Osteoblast (primary cell): Measurements from ENCODE around the gene SPEN. TPM values are rescaled to one million over a fixed set of nuclear protein-coding genes. Genes with fewer than 3 reads are reported as not detected.
A peak's percentile ranks its signal among the peaks of the same experiment; 100 is the strongest.

ENCODE experiments used
- DNase-seq: peaks from one replicate; pipeline ENCODE4 v3.0.0; 2011; ENCODE audit warnings: low spot score, mixed read lengths; ENCODE audit not compliant: insufficient read length; ENCODE audit errors: missing footprints
- H2AFZ ChIP-seq: 2 replicates; pipeline ENCODE4 v1.6.0; 2011; ENCODE audit warnings: mild to moderate bottlenecking, low read length
- H3K27ac ChIP-seq: 2 replicates; pipeline ENCODE4 v1.5.1; 2011; ENCODE audit warnings: mild to moderate bottlenecking, low read depth, low read length, moderate library complexity
- H3K27me3 ChIP-seq: 2 replicates; pipeline ENCODE4 v1.6.0; 2012; ENCODE audit warnings: mild to moderate bottlenecking, control low read depth, inconsistent platforms, low read length, moderate library complexity; ENCODE audit not compliant: insufficient read depth
- H3K36me3 ChIP-seq: 2 replicates; pipeline ENCODE4 v1.5.1; 2011; ENCODE audit warnings: mild to moderate bottlenecking, low read length, control low read depth, moderate library complexity; ENCODE audit not compliant: insufficient read depth
- H3K4me1 ChIP-seq: 2 replicates; pipeline ENCODE4 v1.5.1; 2011; ENCODE audit warnings: mild to moderate bottlenecking, low read length, control low read depth, moderate library complexity; ENCODE audit not compliant: insufficient read depth
- H3K4me2 ChIP-seq: 2 replicates; pipeline ENCODE4 v1.6.0; 2011; ENCODE audit warnings: mild to moderate bottlenecking, low read length; ENCODE audit not compliant: insufficient read depth
- H3K4me3 ChIP-seq: fragments of 200-600 bp; sonication (generic); 3 replicates; pipeline ENCODE4 v1.5.1; 2012; ENCODE audit warnings: mild to moderate bottlenecking, low read length, inconsistent platforms; ENCODE audit not compliant: insufficient read depth
- H3K79me2 ChIP-seq: 2 replicates; pipeline ENCODE4 v1.6.0; 2012; ENCODE audit warnings: mild to moderate bottlenecking, low read length, control low read depth, inconsistent platforms; ENCODE audit not compliant: insufficient read depth
- H3K9me3 ChIP-seq: 2 replicates; pipeline ENCODE4 v1.5.1; 2011; ENCODE audit warnings: low read depth, low read length, control low read depth
- H4K20me1 ChIP-seq: 2 replicates; pipeline ENCODE4 v1.6.0; 2012; ENCODE audit warnings: mild to moderate bottlenecking, low read length, control low read depth; ENCODE audit not compliant: insufficient read depth
- total RNA-seq: library from RNA; depleted of rRNA; stranded (reverse); fragments of >200 nt; gene quantifications from 2 replicates; pipeline ENCODE4 v1.2.3, GENCODE V29; 2012
- TF ChIP-seq, protein P1 (sequence below): IDR thresholded peaks from 2 replicates; pipeline ENCODE4 v1.5.1; 2011; ENCODE audit warnings: mild to moderate bottlenecking, low read depth, low read length, moderate library complexity; ENCODE audit errors: extremely low read depth

The SPEN gene
- total RNA-seq, 1 donor = 21.0 TPM

DNA sequence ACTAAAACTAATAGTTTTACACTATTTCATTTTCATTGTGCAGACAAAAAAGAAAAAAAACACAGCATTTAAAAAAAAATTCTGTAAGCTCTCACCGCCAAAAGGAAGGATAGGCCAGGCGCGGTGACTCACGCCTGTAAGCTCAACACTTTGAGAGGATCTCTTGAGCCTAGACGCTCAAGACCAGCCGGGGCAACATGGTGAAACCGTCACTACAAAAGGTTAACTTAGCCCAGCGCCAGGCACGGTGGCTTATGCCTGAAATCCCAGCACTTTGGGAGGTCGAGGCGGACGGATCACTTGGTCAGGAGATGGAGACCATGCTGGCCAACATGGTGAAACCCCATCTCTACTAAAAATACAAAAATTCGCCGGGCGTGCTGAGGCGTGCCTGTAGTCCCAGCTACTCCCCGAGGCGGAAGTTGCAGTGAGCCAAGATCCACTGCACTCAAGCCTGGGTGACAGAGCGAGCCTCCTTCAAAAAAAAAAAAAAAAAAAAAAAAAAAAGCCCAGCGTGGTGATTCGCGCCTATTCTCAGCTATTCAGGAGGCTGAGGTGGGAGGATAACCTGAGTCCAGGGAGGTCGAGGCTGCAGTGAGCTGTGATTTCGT lies 14.3 kb upstream of the SPEN start:
- Histone ChIP-seq H3K27me3 (no peaks in the 10 kb centered on the region), H3K79me2 (peaks cover 7% of the 10 kb centered on the region), H3K4me3 (peak overlapping the region; percentile 89), H4K20me1 (no peaks in the 10 kb centered on the region), H3K36me3 (no peaks in the 10 kb centered on the region), H3K9me3 (no peaks in the 10 kb centered on the region), H2AFZ (peak overlapping the region; percentile 83), H3K27ac (peak overlapping the region; percentile 98), H3K4me2 (peak overlapping the region; percentile 95), H3K4me1 (peaks cover 5% of the 10 kb centered on the region)
- TF ChIP-seq, protein P1, sequence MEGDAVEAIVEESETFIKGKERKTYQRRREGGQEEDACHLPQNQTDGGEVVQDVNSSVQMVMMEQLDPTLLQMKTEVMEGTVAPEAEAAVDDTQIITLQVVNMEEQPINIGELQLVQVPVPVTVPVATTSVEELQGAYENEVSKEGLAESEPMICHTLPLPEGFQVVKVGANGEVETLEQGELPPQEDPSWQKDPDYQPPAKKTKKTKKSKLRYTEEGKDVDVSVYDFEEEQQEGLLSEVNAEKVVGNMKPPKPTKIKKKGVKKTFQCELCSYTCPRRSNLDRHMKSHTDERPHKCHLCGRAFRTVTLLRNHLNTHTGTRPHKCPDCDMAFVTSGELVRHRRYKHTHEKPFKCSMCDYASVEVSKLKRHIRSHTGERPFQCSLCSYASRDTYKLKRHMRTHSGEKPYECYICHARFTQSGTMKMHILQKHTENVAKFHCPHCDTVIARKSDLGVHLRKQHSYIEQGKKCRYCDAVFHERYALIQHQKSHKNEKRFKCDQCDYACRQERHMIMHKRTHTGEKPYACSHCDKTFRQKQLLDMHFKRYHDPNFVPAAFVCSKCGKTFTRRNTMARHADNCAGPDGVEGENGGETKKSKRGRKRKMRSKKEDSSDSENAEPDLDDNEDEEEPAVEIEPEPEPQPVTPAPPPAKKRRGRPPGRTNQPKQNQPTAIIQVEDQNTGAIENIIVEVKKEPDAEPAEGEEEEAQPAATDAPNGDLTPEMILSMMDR = no peak
- DNase-seq = no peak

- TF ChIP-seq, protein P1 = no peak
- Histone ChIP-seq H4K20me1 (no peaks in the 10 kb centered on the region), H3K4me2 (peak overlapping the region; percentile 95), H2AFZ (peak overlapping the region; percentile 83), H3K27me3 (no peaks in the 10 kb centered on the region), H3K9me3 (no peaks in the 10 kb centered on the region), H3K27ac (peak overlapping the region; percentile 98), H3K4me3 (peak overlapping the region; percentile 89), H3K79me2 (peaks cover 7% of the 10 kb centered on the region), H3K4me1 (peaks cover 5% of the 10 kb centered on the region), H3K36me3 (no peaks in the 10 kb centered on the region)
- DNase-seq = no peak
Measured at GRCh38 chr1:15833842-15834405, 13.6 kb upstream of the SPEN start.

- H3K4me3 ChIP-seq = peak overlapping the region; percentile 89
- H3K27me3 ChIP-seq = no peaks in the 10 kb centered on the region
- TF ChIP-seq, protein P1 = no peak
- peak overlapping the region; percentile 83 for H2AFZ ChIP-seq
- peaks cover 5% of the 10 kb centered on the region for H3K4me1 ChIP-seq
- no peaks in the 10 kb centered on the region for H4K20me1 ChIP-seq
- no peaks in the 10 kb centered on the region for H3K9me3 ChIP-seq
- H3K79me2 ChIP-seq = peaks cover 7% of the 10 kb centered on the region
- DNase-seq = peak; percentile 96
- peak overlapping the region; percentile 95 for H3K4me2 ChIP-seq
- H3K27ac ChIP-seq = peak overlapping the region; percentile 98
- H3K36me3 ChIP-seq = no peaks in the 10 kb centered on the region
Measured at GRCh38 chr1:15834406-15835204, 12.9 kb upstream of the SPEN start.
